GM18517 (cell line): ENCODE measurements around the gene ANKRD39.

Experiments
- ATAC-seq: cut with Tn5 transposase; IDR thresholded peaks from one replicate; pipeline ENCODE4 v1.9.1; 2021; ENCODE audit warnings: mild to moderate bottlenecking, moderate library complexity; ENCODE audit not compliant: unreplicated experiment

The ANKRD39 gene

GRCh38 chr2:96888072-96889011 is 30.5 kb upstream of the ANKRD39 start:
- ATAC-seq = no peak

- ATAC-seq = no peak
Observed at GRCh38 chr2:96887493-96888012, 29.7 kb upstream of the ANKRD39 start.

GRCh38 chr2:96885432-96886347 is 27.9 kb upstream of the ANKRD39 start:
- no peak for ATAC-seq

- ATAC-seq = no peak
Observed at GRCh38 chr2:96884299-96885094, 26.7 kb upstream of the ANKRD39 start.

- no peak for ATAC-seq
Observed at GRCh38 chr2:96883306-96883705, 25.5 kb upstream of the ANKRD39 start.

GRCh38 chr2:96882906-96883305 is 25.1 kb upstream of the ANKRD39 start:
- ATAC-seq = no peak

- ATAC-seq = no peak
Observed at GRCh38 chr2:96882230-96882629, 24.4 kb upstream of the ANKRD39 start.

- no peak for ATAC-seq
Observed at GRCh38 chr2:96881349-96882195, 23.8 kb upstream of the ANKRD39 start.

- ATAC-seq = no peak
Observed at GRCh38 chr2:96880891-96881273, 23.1 kb upstream of the ANKRD39 start.

- no peak for ATAC-seq
Observed at GRCh38 chr2:96879545-96880040, 21.8 kb upstream of the ANKRD39 start.

- ATAC-seq = no peak
Observed at GRCh38 chr2:96878796-96879544, 21.2 kb upstream of the ANKRD39 start.

GRCh38 chr2:96878171-96878570 is 20.4 kb upstream of the ANKRD39 start:
- ATAC-seq = no peak

- ATAC-seq = no peak
Observed at GRCh38 chr2:96877631-96878092, 19.8 kb upstream of the ANKRD39 start.

GRCh38 chr2:96877042-96877451 is 19.2 kb upstream of the ANKRD39 start:
- ATAC-seq = no peak

- ATAC-seq = no peak
Observed at GRCh38 chr2:96876269-96877041, 18.6 kb upstream of the ANKRD39 start.

- no peak for ATAC-seq
Observed at GRCh38 chr2:96875498-96876268, 17.9 kb upstream of the ANKRD39 start.

GRCh38 chr2:96874198-96874831 is 16.5 kb upstream of the ANKRD39 start:
- ATAC-seq = peak; percentile 68
